Measurements from ENCODE around the gene PLEKHM1.

GRCh38 chr17:45427181-45427835 lies 63.2 kb downstream of the PLEKHM1 start:
- TF ChIP-seq, protein P1, sequence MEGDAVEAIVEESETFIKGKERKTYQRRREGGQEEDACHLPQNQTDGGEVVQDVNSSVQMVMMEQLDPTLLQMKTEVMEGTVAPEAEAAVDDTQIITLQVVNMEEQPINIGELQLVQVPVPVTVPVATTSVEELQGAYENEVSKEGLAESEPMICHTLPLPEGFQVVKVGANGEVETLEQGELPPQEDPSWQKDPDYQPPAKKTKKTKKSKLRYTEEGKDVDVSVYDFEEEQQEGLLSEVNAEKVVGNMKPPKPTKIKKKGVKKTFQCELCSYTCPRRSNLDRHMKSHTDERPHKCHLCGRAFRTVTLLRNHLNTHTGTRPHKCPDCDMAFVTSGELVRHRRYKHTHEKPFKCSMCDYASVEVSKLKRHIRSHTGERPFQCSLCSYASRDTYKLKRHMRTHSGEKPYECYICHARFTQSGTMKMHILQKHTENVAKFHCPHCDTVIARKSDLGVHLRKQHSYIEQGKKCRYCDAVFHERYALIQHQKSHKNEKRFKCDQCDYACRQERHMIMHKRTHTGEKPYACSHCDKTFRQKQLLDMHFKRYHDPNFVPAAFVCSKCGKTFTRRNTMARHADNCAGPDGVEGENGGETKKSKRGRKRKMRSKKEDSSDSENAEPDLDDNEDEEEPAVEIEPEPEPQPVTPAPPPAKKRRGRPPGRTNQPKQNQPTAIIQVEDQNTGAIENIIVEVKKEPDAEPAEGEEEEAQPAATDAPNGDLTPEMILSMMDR (IDR thresholded peaks at IDR 0.05): no peak
- no peak for TF ChIP-seq EP300 (IDR thresholded peaks at IDR 0.05; ENCODE audit: low read depth)
- TF ChIP-seq POLR2A (IDR thresholded peaks at IDR 0.05): no peak
- no peak for TF ChIP-seq POLR2AphosphoS5 (IDR thresholded peaks at IDR 0.05)
